Ovary (tissue), 9 donors: ENCODE results near the gene AP2B1. TPM values are rescaled to one million over a fixed set of nuclear protein-coding genes. Genes with fewer than 3 reads are reported as not detected.

Experiments used
- DNase-seq, 5 donors: peaks; one replicate each; pipeline ENCODE4 v3.0.0-alpha.2; 2019 to 2020
- H3K27ac ChIP-seq, 2 donors: fragments of 200-600 bp; one replicate each; pipeline versions ENCODE4 v1.5.1 to v1.8.0; 2019 to 2022
- H3K27me3 ChIP-seq: fragments of 200-600 bp; one replicate; pipeline ENCODE4 v1.8.0; 2022
- H3K36me3 ChIP-seq: fragments of 200-600 bp; sonication (generic); one replicate; pipeline ENCODE4 v1.5.1; 2019
- H3K4me1 ChIP-seq: one replicate; pipeline ENCODE4 v1.8.1; 2013; ENCODE audit warnings: mild to moderate bottlenecking, moderate library complexity; ENCODE audit not compliant: insufficient read depth
- H3K4me3 ChIP-seq: fragments of 200-600 bp; sonication (generic); one replicate; pipeline ENCODE4 v1.5.1; 2017
- H3K9me3 ChIP-seq, 2 donors: fragments of 200-600 bp in 1 of 2; sonication (generic) in 1 of 2; one replicate each; pipeline versions ENCODE4 v1.5.1 to v1.8.1; 2013 to 2019; ENCODE audit warnings: mild to moderate bottlenecking in 1 of 2, moderate library complexity in 1 of 2
- CTCF ChIP-seq, 3 donors: fragments of 450-650 bp in 2 of 3; fragments of 200-600 bp in 1 of 3; IDR thresholded peaks; one replicate each; pipeline versions ENCODE4 v1.5.1 to v1.8.0; 2016 to 2022; ENCODE audit warnings: antibody characterized with exemption in 3 of 3, mild to moderate bottlenecking in 1 of 3
- EP300 ChIP-seq: sonication (generic); formaldehyde crosslinking; IDR thresholded peaks from one replicate; pipeline ENCODE4 v1.6.1; 2017; ENCODE audit warnings: antibody characterized with exemption
- POLR2A ChIP-seq: fragments of 450-650 bp; IDR thresholded peaks from one replicate; pipeline ENCODE4 v1.6.1; 2017; ENCODE audit warnings: antibody characterized with exemption, mild to moderate bottlenecking, moderate library complexity
- WGBS, 3 donors: extraction: QIAGEN DNeasy Blood & Tissue Kit in 1 of 3; methylation state at CpG; one replicate each; pipeline versions ENCODE4 v1.1.5 to v1.1.7; 2013 to 2017; 5-methylcytosine and 5-hydroxymethylcytosine counted together
- intact Hi-C, 4 donors: fragments of 100-400 bp; cut with DNase I; formaldehyde crosslinking; loops; one replicate each; pipeline versions ENCODE4 v1.11.0 to v1.15.1; 2022 to 2023
- polyA plus RNA-seq, 2 donors: library from polyadenylated mRNA; stranded (reverse); fragments of 200-250 nt in 1 of 2; fragments of 350-450 nt in 1 of 2; fragmentation: Illumina TruSeq in 1 of 2; extraction: RNeasy Lipid Tissue Mini Kit (QIAGEN cat#74804) in 1 of 2; gene quantifications; one replicate each; pipeline ENCODE4 v1.2.3, GENCODE V29; 2013 to 2014
- total RNA-seq, 7 donors: library from RNA; depleted of rRNA in 2 of 7; stranded (reverse); fragments of >200 nt in 2 of 7; fragmentation: NEBNext Ultra II Directional in 3 of 7; extraction: Animal tissue kit (Norgen Biotek cat#: 25700) in 3 of 7; gene quantifications; one replicate each; pipeline versions ENCODE4 v1.1.0 to v1.2.4, GENCODE V29; 2016 to 2023
- donor health status: DM: no; HTN: no; CAD: no; lungs with moderate emphysema.
- donor health status: DM: no; HTN: no; CAD: no.
- donor health status: Bipolar disorder and iron deficiency.
- donor health status: DM: yes; HTN: yes; CAD: no.
- donor health status: DM: no; HTN: no; CAD: no.
- donor health status: DM: yes; HTN: yes; CAD: no.

AP2B1 gene
- total and polyA plus RNA-seq, 9 donors, result 42.6 to 170 (median 139) TPM

GRCh38 chr17:35744830-35745229, 157.7 kb downstream of the AP2B1 start:
- WGBS, 3 donors, result 68 to 84% (median 71%) methylated on average over 6 to 8 of the region's 8 CpGs

DNA sequence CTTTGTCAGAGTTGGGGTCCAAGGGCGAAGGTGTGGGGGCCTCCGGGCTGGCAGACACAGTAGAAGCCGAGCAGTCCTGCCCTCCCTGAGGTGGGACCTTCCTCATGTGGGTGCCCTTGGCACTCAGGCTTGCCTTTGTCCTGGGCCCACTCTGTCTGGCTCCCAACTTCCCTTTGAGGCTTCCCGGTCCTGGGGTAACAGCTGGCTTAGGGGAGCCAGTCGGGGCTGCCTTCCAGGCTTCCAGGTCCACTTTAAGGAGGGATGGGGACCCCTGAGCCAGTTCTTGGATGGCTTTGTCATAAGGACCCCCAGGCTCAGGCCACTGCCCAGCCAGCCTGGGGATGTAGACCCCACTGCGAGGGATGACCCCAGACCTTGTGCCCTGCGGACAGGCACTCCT, 158.1 kb downstream of the AP2B1 start:
- no peaks in the 10 kb centered on the region for H3K27me3 ChIP-seq
- TF ChIP-seq CTCF (IDR thresholded peaks at IDR 0.05) (no peak), EP300 (no peak), POLR2A (no peak)
- no peaks in the 10 kb centered on the region for H3K9me3 ChIP-seq
- H3K4me3 ChIP-seq, result no peak overlapping the region
- WGBS, 3 donors, result 79 to 80% (median 80%) methylated on average over 7 of the region's 7 CpGs
- no peaks in the 10 kb centered on the region for H3K36me3 ChIP-seq
- intact Hi-C loops, result loop anchor here (5.0 to 10.0 kb wide), 7 partner anchors 130 to 433 kb away; no protein-coding TSS in a partner anchor
- no peak overlapping the region for H3K27ac ChIP-seq
- no peak for DNase-seq
- H3K4me1 ChIP-seq, result peaks cover 6% of the 10 kb centered on the region

More at GRCh38 chr17:35744830-35745229, 157.7 kb downstream of the AP2B1 start:
- no peak overlapping the region for H3K27ac ChIP-seq
- intact Hi-C loops, result loop anchor here (5.0 to 10.0 kb wide), 7 partner anchors 130 to 433 kb away; no protein-coding TSS in a partner anchor
- TF ChIP-seq EP300, result no peak
- no peak for TF ChIP-seq POLR2A
- TF ChIP-seq CTCF (IDR thresholded peaks at IDR 0.05), result no peak
- H3K9me3 ChIP-seq, result no peaks in the 10 kb centered on the region
- no peak for DNase-seq
- no peak overlapping the region for H3K4me3 ChIP-seq
- peaks cover 6% of the 10 kb centered on the region for H3K4me1 ChIP-seq
- no peaks in the 10 kb centered on the region for H3K27me3 ChIP-seq
- no peaks in the 10 kb centered on the region for H3K36me3 ChIP-seq

- 77 to 81% (median 81%) methylated on average over 14 to 15 of the region's 15 CpGs for WGBS, 3 donors
Measured at GRCh38 chr17:35745749-35746320, 158.7 kb downstream of the AP2B1 start.

GRCh38 chr17:35747540-35748017, 160.5 kb downstream of the AP2B1 start:
- no peaks in the 10 kb centered on the region for H3K27me3 ChIP-seq
- intact Hi-C loops, result loop anchor here (5.0 to 10.0 kb wide), 7 partner anchors 133 to 435 kb away; no protein-coding TSS in a partner anchor
- WGBS, 3 donors, result 15 to 27% (median 18%) methylated on average over 12 of the region's 12 CpGs
- no peak overlapping the region for H3K4me3 ChIP-seq
- H3K9me3 ChIP-seq, result no peaks in the 10 kb centered on the region
- H3K4me1 ChIP-seq, result no peaks in the 10 kb centered on the region
- no peak overlapping the region for H3K27ac ChIP-seq
- peak; percentile 68 to 85 (median 79) for DNase-seq
- no peaks in the 10 kb centered on the region for H3K36me3 ChIP-seq
- TF ChIP-seq POLR2A, result no peak
- TF ChIP-seq CTCF (IDR thresholded peaks at IDR 0.05), result peak; percentile 71 to 81 (median 78)
- TF ChIP-seq EP300, result no peak

More at GRCh38 chr17:35745749-35746320, 158.7 kb downstream of the AP2B1 start:
- no peak overlapping the region for H3K4me3 ChIP-seq
- peaks cover 5% of the 10 kb centered on the region for H3K4me1 ChIP-seq
- TF ChIP-seq POLR2A, result no peak
- no peak for TF ChIP-seq EP300
- no peak for TF ChIP-seq CTCF (IDR thresholded peaks at IDR 0.05)
- H3K9me3 ChIP-seq, result no peaks in the 10 kb centered on the region
- intact Hi-C loops, result loop anchor here (5.0 to 10.0 kb wide), 7 partner anchors 131 to 434 kb away; no protein-coding TSS in a partner anchor
- H3K36me3 ChIP-seq, result no peaks in the 10 kb centered on the region
- no peak for DNase-seq
- no peak overlapping the region for H3K27ac ChIP-seq
- H3K27me3 ChIP-seq, result no peaks in the 10 kb centered on the region
